Mesenchymal stem cell (in vitro differentiated cells and primary cell): ENCODE data around the gene ITIH3.

Source experiments
- DNase-seq: peaks from one replicate; pipeline ENCODE4 v3.0.0-alpha.2; 2013
- H2AFZ ChIP-seq: one replicate; pipeline ENCODE4 v1.6.1; 2013; ENCODE audit warnings: low read depth, mild to moderate bottlenecking, control low read depth, inconsistent platforms, low read length, moderate library complexity
- H2AK5ac ChIP-seq: 2 replicates; pipeline ENCODE4 v1.6.1; 2013; ENCODE audit warnings: low read length, moderate library complexity, mild to moderate bottlenecking, inconsistent platforms; ENCODE audit not compliant: severe bottlenecking
- H2BK120ac ChIP-seq: one replicate; pipeline ENCODE4 v1.6.1; 2013; ENCODE audit warnings: low read depth, mild to moderate bottlenecking, inconsistent platforms, low read length, moderate library complexity
- H2BK12ac ChIP-seq, 2 experiments: one replicate each; pipeline ENCODE4 v1.6.1; 2013; ENCODE audit warnings: inconsistent platforms in 2 of 2, low read length in 2 of 2, mild to moderate bottlenecking in 2 of 2, moderate library complexity in 2 of 2, control low read depth in 1 of 2
- H2BK15ac ChIP-seq: one replicate; pipeline ENCODE4 v1.6.1; 2013; ENCODE audit warnings: mild to moderate bottlenecking, low read depth, inconsistent platforms; ENCODE audit not compliant: poor library complexity, severe bottlenecking
- H2BK5ac ChIP-seq: 2 replicates; pipeline ENCODE4 v1.6.1; 2013; ENCODE audit warnings: low read depth, mild to moderate bottlenecking, low read length, control low read depth, inconsistent platforms; ENCODE audit not compliant: poor library complexity, severe bottlenecking
- H3K14ac ChIP-seq, 2 experiments: one replicate each; pipeline ENCODE4 v1.6.1; 2013; ENCODE audit warnings: inconsistent platforms in 2 of 2, low read length in 2 of 2, control low read depth in 1 of 2, mild to moderate bottlenecking in 1 of 2, moderate library complexity in 1 of 2
- H3K18ac ChIP-seq, 2 experiments: one replicate each; pipeline ENCODE4 v1.6.1; 2013; ENCODE audit warnings: inconsistent platforms in 2 of 2, low read length in 2 of 2, control low read depth in 1 of 2, low read depth in 1 of 2, mild to moderate bottlenecking in 1 of 2
- H3K23ac ChIP-seq, 2 experiments: one replicate each; pipeline ENCODE4 v1.6.1; 2013; ENCODE audit warnings: inconsistent platforms in 2 of 2, low read length in 2 of 2, mild to moderate bottlenecking in 2 of 2, moderate library complexity in 2 of 2, control low read depth in 1 of 2
- H3K27ac ChIP-seq: 2 replicates; pipeline ENCODE4 v1.5.1; 2013; ENCODE audit warnings: mild to moderate bottlenecking, moderate library complexity, low read length, control low read depth, inconsistent platforms; ENCODE audit not compliant: poor library complexity, severe bottlenecking
- H3K27me3 ChIP-seq, 2 experiments: 2 replicates each; pipeline versions ENCODE4 v1.6.1 to v1.7.0; 2013; ENCODE audit warnings: low read length in 2 of 2, mild to moderate bottlenecking in 2 of 2, moderate library complexity in 2 of 2, control low read depth in 1 of 2, inconsistent platforms in 1 of 2; ENCODE audit not compliant: control insufficient read depth in 1 of 2, insufficient read depth in 1 of 2
- H3K36me3 ChIP-seq, 2 experiments: 2 replicates each; pipeline versions ENCODE4 v1.6.1 to v1.7.0; 2013; ENCODE audit warnings: low read length in 2 of 2, control low read depth in 1 of 2, inconsistent platforms in 1 of 2, low read depth in 1 of 2, mild to moderate bottlenecking in 1 of 2; ENCODE audit not compliant: insufficient read depth in 2 of 2, control insufficient read depth in 1 of 2
- H3K4ac ChIP-seq, 2 experiments: one replicate each; pipeline ENCODE4 v1.6.1; 2013; ENCODE audit warnings: inconsistent platforms in 2 of 2, low read length in 2 of 2, mild to moderate bottlenecking in 2 of 2, moderate library complexity in 2 of 2, control low read depth in 1 of 2, low read depth in 1 of 2
- H3K4me1 ChIP-seq: 2 replicates; pipeline ENCODE4 v1.6.1; 2013; ENCODE audit warnings: low read depth, low read length, control low read depth; ENCODE audit not compliant: control insufficient read depth, insufficient read depth
- H3K4me2 ChIP-seq: 2 replicates; pipeline ENCODE4 v1.6.1; 2013; ENCODE audit warnings: low read length, mild to moderate bottlenecking, inconsistent platforms; ENCODE audit not compliant: poor library complexity, severe bottlenecking
- H3K4me3 ChIP-seq, 2 experiments: 2 replicates each; pipeline versions ENCODE4 v1.5.1 to v1.7.0; 2013; ENCODE audit warnings: low read length in 2 of 2, mild to moderate bottlenecking in 2 of 2, control low read depth in 1 of 2, low read depth in 1 of 2; ENCODE audit not compliant: insufficient read depth in 1 of 2
- H3K79me1 ChIP-seq: replicated peaks from 2 replicates; pipeline ENCODE4 v1.6.1; 2013; ENCODE audit warnings: mild to moderate bottlenecking, control low read depth, low read length, inconsistent platforms; ENCODE audit not compliant: poor library complexity, severe bottlenecking
- H3K9ac ChIP-seq: 2 replicates; pipeline ENCODE4 v1.7.0; 2013; ENCODE audit warnings: mild to moderate bottlenecking, low read length, moderate library complexity
- H3K9me3 ChIP-seq: 2 replicates; pipeline ENCODE4 v1.7.0; 2013; ENCODE audit warnings: mild to moderate bottlenecking, low read length; ENCODE audit not compliant: control insufficient read depth
- H4K8ac ChIP-seq: one replicate; pipeline ENCODE4 v1.6.1; 2013; ENCODE audit warnings: inconsistent platforms, mild to moderate bottlenecking, low read length, moderate library complexity
- H4K91ac ChIP-seq: one replicate; pipeline ENCODE4 v1.6.1; 2013; ENCODE audit warnings: mild to moderate bottlenecking, low read length, inconsistent platforms
- WGBS: methylation state at CpG from one replicate; pipeline ENCODE4 v1.1.7; 2013; ENCODE audit warnings: mixed read lengths; 5-methylcytosine and 5-hydroxymethylcytosine counted together

Gene ITIH3

GRCh38 chr3:52796411-52796810, 1.8 kb downstream of the ITIH3 start:
- Histone ChIP-seq H3K27me3 (peaks cover 0 to 25% of the 10 kb centered on the region in 2 experiments), H3K4me2 (no peak overlapping the region), H2AFZ (no peak overlapping the region), H3K23ac (no peak overlapping the region), H3K9me3 (no peaks in the 10 kb centered on the region), H3K4me3 (no peak overlapping the region), H3K14ac (no peak overlapping the region), H2BK120ac (no peak overlapping the region), H2BK12ac (no peak overlapping the region), H2AK5ac (no peak overlapping the region), H3K36me3 (no peaks in the 10 kb centered on the region), H3K9ac (no peak overlapping the region), H2BK5ac (no peak overlapping the region), H3K4ac (no peak overlapping the region), H3K4me1 (peaks cover 1% of the 10 kb centered on the region), H2BK15ac (no peak overlapping the region), H4K91ac (no peak overlapping the region), H3K79me1 (no peaks in the 10 kb centered on the region), H3K27ac (no peak overlapping the region), H3K18ac (no peak overlapping the region), H4K8ac (no peak overlapping the region)
- DNase-seq = no peak
- 85% methylated on average over 7 of the region's 9 CpGs for WGBS

- Histone ChIP-seq H3K27ac (no peak overlapping the region), H3K36me3 (no peaks in the 10 kb centered on the region), H2BK5ac (no peak overlapping the region), H2BK12ac (no peak overlapping the region), H3K23ac (no peak overlapping the region), H3K4me1 (peaks cover 7% of the 10 kb centered on the region), H3K18ac (no peak overlapping the region), H3K79me1 (no peaks in the 10 kb centered on the region), H3K9me3 (no peaks in the 10 kb centered on the region), H4K8ac (no peak overlapping the region), H3K9ac (no peak overlapping the region), H3K4ac (no peak overlapping the region), H3K4me3 (no peak overlapping the region), H2BK120ac (no peak overlapping the region), H2AFZ (no peak overlapping the region), H2AK5ac (no peak overlapping the region), H2BK15ac (no peak overlapping the region), H3K4me2 (no peak overlapping the region), H3K14ac (no peak overlapping the region), H4K91ac (no peak overlapping the region), H3K27me3 (peaks cover 0 to 9% of the 10 kb centered on the region in 2 experiments)
- 82% methylated on average over 10 of the region's 10 CpGs for WGBS
- no peak for DNase-seq
Observed at GRCh38 chr3:52798376-52798977, 3.9 kb downstream of the ITIH3 start.

GRCh38 chr3:52798978-52799476, 4.4 kb downstream of the ITIH3 start:
- Histone ChIP-seq H4K91ac (no peak overlapping the region), H3K18ac (no peak overlapping the region), H3K4ac (no peak overlapping the region), H3K79me1 (no peaks in the 10 kb centered on the region), H4K8ac (no peak overlapping the region), H2BK12ac (no peak overlapping the region), H3K9ac (no peak overlapping the region), H3K9me3 (no peaks in the 10 kb centered on the region), H3K4me2 (no peak overlapping the region), H3K4me1 (peaks cover 7% of the 10 kb centered on the region), H3K23ac (no peak overlapping the region), H2AK5ac (no peak overlapping the region), H3K36me3 (no peaks in the 10 kb centered on the region), H2BK5ac (no peak overlapping the region), H2BK15ac (no peak overlapping the region), H3K14ac (no peak overlapping the region), H2AFZ (no peak overlapping the region), H2BK120ac (no peak overlapping the region), H3K4me3 (no peak overlapping the region), H3K27ac (no peak overlapping the region), H3K27me3 (peaks cover 0 to 9% of the 10 kb centered on the region in 2 experiments)
- peak; percentile 6 for DNase-seq
- 61% methylated on average over 14 of the region's 14 CpGs for WGBS

GRCh38 chr3:52800079-52800478, 5.5 kb downstream of the ITIH3 start:
- Histone ChIP-seq H3K79me1 (no peaks in the 10 kb centered on the region), H2BK12ac (no peak overlapping the region), H3K14ac (no peak overlapping the region), H3K4me1 (peaks cover 7% of the 10 kb centered on the region), H3K4me3 (no peak overlapping the region), H3K36me3 (no peaks in the 10 kb centered on the region), H3K27me3 (peaks cover 0 to 9% of the 10 kb centered on the region in 2 experiments), H2AFZ (no peak overlapping the region), H2BK15ac (no peak overlapping the region), H3K4me2 (no peak overlapping the region), H3K23ac (no peak overlapping the region), H2BK5ac (no peak overlapping the region), H3K27ac (no peak overlapping the region), H2BK120ac (no peak overlapping the region), H4K8ac (no peak overlapping the region), H3K9ac (no peak overlapping the region), H3K18ac (no peak overlapping the region), H3K9me3 (no peaks in the 10 kb centered on the region), H2AK5ac (no peak overlapping the region), H4K91ac (no peak overlapping the region), H3K4ac (no peak overlapping the region)
- WGBS = 96% methylated on average over 6 of the region's 7 CpGs
- DNase-seq = no peak
